GM19043 (cell line): ENCODE data around the gene DHDH.

ENCODE experiments used
- ATAC-seq: cut with Tn5 transposase; IDR thresholded peaks from one replicate; pipeline ENCODE4 v1.9.1; 2021; ENCODE audit warnings: low read depth; ENCODE audit not compliant: unreplicated experiment

The DHDH gene

GRCh38 chr19:48965040-48965805 is 31.7 kb downstream of the DHDH start, which contains the start of gene FTL:
FTL (plus strand) TSS chr19:48965309; CDS start chr19:48965508, 199 bp downstream.
- peak; percentile 52 for ATAC-seq

DNA sequence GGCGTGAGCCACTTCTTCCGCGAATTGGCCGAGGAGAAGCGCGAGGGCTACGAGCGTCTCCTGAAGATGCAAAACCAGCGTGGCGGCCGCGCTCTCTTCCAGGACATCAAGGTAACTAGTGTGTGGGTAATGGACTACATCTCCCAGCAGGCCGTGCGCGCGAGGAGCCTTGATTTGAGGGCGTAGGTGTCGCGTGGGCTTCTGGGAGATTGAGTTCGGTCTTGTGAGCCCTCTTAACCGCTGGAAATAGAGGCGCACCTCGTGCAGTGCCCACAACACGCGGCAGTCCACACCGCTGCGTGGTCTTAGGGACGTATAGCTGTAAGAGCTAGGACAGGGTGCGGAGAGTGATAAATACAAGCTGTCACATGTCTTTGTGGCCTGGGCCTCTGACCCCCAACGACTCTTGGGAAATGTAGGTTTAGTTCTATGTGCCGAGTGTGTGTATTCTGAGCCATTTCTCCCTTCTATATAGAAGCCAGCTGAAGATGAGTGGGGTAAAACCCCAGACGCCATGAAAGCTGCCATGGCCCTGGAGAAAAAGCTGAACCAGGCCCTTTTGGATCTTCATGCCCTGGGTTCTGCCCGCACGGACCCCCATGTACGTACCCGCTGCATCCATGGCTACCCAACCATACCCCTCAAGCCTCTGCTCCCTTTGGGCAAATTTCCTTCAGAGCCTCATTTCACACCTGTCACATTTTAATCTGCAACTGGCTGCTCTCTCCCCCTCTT is 32.5 kb downstream of the DHDH start:
- no peak for ATAC-seq

DNA sequence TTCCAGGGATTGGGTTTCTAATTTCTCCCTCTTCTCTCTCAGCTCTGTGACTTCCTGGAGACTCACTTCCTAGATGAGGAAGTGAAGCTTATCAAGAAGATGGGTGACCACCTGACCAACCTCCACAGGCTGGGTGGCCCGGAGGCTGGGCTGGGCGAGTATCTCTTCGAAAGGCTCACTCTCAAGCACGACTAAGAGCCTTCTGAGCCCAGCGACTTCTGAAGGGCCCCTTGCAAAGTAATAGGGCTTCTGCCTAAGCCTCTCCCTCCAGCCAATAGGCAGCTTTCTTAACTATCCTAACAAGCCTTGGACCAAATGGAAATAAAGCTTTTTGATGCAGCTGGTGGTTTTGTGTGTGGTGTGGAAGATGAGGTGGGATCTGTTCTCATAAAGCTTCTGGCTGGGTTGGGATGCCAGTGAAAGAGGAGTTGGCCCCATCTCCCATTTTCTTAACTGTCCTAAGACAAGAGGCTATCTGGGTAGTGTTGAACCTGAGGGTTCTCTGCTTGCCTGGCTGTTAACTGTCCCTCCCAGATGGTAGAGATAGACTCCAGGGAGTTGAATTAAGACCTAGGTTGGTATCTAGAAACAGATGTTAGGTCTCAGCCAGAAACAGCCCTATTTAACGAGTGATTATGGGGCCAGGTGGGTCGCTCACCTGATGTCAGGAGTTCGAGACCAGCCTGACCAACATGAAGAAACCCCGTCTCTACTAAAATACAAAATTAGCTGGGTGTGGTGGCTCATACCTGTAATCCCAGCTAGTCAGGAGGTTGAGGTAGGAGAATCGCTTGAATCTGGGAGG is 33.2 kb downstream of the DHDH start:
- no peak for ATAC-seq

DNA sequence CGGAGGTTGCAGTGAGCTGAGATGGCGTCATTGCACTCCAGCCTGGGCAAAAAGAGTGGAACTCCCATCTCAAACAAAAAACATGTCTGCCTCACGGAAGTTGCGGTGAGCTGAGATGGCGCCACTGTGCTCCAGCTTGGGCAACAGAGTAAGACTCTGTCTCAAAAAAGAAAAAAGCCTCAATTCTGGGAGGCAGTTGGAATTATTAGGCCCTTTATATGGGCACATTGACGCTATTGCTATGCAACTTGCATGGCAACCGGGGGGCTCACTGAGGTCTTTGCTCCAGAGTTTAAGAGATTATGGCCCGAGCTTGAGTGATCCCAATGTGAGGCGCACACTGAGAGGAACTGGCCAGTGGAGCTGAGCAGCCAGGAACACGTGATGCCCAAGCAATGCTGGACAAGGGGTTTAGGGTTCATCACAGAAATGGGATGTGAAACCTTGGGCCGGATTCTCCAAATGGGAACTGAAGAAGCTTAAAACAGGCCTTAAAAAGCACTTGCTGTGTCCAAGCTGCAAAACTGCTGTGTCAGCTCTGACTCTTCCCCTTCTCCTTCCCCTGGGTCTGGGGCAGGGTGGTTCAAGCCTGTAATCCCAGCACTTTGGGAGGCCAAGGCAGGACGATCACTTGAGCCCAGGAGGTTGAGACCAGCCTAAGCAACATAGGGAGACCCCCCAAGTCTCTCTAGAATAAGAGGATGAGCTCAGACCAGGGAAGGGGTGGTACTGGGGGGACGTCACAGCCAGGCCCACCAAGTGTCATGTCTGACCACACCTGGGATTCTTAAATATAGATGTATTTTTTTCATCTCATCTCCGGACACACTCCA is 34.1 kb downstream of the DHDH start:
- no peak for ATAC-seq

DNA sequence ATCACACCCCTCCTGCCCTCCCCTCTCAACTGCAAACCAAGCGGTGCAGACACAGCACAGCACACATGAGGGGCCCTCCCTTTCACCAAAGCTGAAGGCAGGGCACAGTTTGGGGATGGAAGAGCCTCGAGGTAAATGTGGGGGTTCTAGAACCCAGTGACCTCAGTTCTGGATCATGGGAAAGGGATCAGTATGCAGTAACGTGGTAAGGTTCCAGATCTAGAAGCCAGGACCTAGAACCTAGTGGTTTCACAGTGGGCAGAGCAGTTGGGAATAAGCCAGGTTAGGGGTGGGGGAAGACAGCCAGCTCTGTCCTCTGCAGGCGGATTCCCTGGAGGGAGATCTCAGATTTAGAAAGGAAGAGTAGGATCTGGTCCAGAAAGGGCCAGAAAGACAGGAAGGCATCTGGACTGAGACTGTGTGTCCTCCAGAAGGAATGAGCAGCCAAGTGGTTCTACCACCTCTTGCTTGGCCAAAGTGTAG is 34.7 kb downstream of the DHDH start:
- no peak for ATAC-seq

DNA sequence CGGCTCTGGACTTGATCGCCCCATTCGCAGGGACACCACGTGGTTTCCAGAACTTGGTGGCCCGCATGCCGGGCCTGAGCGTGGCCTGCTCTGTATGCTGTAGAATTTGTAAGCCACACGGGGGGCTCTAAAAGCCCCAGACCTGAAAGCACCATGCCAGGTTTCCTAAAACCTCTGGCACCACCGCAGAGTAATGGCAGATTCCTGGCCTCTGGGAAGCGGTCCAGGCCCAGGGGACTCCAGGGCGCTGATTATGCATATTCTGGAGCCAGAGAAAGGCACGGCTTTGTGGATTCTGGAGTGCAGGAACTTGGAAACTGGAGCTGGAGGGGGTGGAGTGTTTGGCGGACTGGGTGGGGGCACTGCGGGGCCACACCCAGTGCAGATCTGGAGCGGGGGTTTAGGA is 35.3 kb downstream of the DHDH start:
- no peak for ATAC-seq

DNA sequence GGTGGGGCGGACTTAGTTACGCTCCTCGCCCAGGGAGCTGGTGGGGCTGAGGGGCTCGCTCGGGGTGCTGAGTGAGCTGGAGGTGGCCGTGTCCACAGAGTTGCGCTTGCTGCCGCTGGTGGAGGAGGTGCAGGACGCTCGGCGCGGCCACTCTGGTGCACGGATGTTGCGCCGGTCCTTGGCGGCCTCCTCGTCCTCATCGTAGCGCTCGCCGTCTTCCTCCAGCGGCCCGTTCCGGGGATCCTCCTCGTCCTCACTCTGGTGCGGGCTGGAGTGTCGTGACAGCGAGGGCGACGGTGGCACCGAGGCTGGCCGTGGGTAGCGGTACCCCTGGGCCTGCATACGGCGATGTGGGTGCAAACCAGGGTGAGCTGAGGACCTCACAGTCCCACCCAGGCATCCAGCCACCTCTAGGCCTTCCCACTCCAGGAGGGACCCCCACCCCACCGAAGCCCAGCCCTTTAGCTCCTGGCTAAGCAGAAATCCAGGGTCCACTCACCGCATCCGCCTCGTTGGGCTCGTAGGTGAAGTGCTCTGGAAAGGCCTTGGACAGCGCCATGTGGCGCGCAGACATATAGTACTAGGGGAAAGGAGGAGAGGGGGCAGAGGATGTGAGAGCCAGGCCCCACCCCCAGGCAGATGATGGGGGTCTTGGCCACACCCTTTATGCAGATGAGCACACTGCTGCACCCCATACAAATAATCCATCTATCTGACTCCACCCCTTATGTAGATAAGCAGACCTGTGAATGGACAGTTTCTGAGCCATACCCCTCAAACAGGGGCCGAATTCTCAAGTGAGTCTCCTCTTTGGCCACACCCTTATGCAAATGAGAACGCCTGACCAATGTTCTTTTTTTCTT is 36.0 kb downstream of the DHDH start:
- no peak for ATAC-seq

DNA sequence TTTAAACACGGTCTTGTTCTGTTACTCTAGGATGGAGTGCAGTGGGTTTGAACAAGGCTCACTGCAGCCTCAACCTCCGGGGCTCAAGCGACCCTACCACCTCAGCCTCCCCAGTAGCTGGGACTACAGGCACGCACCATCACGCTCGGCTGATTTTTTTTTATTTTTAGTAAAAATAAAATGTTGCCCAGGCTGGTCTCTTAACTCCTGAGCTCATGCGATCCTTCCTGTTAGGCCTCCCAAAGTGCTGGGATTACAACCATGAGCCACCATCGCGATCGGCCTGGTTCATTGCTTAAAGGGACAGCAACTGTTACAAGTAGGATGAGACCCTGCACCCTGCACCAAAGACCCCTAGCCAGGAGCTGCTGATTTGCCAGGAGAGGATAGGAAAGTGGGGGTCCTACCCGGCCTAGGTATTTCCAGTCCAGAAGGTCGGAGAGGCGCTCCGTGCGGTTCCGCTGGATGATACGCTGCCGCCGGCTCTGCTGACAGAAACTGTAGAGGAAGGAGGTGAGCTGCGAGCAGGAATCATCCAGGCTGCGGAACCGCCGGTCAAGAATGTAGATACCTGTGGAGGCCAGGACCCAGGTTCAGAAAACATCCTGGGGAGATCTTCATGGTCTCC is 36.8 kb downstream of the DHDH start:
- no peak for ATAC-seq

DNA sequence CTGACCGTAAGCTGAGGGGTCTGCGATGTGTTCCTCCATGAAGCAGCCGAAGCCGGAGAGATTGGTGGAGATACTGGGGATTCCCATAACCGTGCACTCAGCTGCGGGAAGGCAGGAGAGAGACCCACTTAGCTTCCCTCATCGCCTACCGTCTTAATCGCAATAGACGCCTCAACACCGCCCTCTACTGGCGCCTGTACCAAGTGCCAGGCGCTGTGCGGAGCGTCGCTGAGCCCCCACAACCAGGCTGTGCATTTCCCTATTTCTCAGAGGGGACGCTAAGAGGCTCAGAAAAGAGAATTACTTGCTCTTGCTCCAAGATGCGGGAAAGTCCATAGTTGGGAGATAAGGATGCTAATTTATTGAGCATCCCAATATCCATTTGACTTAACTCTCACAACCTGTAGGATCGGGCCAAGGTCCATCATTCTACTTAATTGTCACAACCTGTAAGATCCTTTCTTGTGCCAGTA is 37.5 kb downstream of the DHDH start:
- no peak for ATAC-seq

GRCh38 chr19:48975947-48976847 is 42.7 kb downstream of the DHDH start:
- ATAC-seq, result no peak

GRCh38 chr19:48977061-48977460 is 43.6 kb downstream of the DHDH start:
- ATAC-seq, result no peak

GRCh38 chr19:48982280-48982679 is 48.8 kb downstream of the DHDH start:
- no peak for ATAC-seq

GRCh38 chr19:48985711-48986110 is 52.2 kb downstream of the DHDH start:
- ATAC-seq, result no peak

- ATAC-seq, result no peak
These were observed 52.7 kb downstream of the DHDH start for GRCh38 chr19:48986211-48986610.

- ATAC-seq, result no peak
These were observed 53.8 kb downstream of the DHDH start for GRCh38 chr19:48987323-48987722.

- ATAC-seq, result no peak
These were observed 54.8 kb downstream of the DHDH start for GRCh38 chr19:48988286-48988685.

DNA sequence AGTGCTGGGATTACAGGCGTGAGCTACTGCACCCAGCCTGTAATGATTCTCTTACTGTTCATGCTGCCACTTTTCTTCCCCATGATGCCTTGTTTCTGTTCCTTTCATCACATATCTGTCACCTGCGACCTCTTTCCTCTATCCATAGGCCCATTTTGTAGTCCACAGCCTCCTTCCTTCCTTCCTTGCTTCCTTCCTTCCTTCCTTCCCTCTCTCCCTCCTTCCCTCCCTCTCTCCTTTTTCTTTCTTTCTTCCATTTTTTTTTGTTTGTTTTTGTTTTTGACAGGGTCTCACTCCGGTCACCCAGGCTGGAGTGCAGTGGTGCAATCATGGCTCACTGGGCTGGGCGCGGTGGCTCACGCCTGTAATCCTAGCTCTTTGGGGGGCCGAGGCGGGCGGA is 55.4 kb downstream of the DHDH start:
- no peak for ATAC-seq
